Astrocyte of the hippocampus (primary cell): Measurements from ENCODE around the gene SPIB.
"Not testable (repeated sequence)": the region's sequence is repeated elsewhere in the genome, so short reads cannot be mapped to it uniquely, and the experiment has no call there.

Experiments
- DNase-seq: peaks from one replicate; pipeline ENCODE4 v3.0.0; 2011; ENCODE audit warnings: low read depth, low spot score

SPIB gene

GRCh38 chr19:50418176-50419021 is at the start of gene SPIB:
SPIB (plus strand) TSS chr19:50418938; CDS start chr19:50418963, 25 bp downstream.
- peak; percentile 21 for DNase-seq

DNA sequence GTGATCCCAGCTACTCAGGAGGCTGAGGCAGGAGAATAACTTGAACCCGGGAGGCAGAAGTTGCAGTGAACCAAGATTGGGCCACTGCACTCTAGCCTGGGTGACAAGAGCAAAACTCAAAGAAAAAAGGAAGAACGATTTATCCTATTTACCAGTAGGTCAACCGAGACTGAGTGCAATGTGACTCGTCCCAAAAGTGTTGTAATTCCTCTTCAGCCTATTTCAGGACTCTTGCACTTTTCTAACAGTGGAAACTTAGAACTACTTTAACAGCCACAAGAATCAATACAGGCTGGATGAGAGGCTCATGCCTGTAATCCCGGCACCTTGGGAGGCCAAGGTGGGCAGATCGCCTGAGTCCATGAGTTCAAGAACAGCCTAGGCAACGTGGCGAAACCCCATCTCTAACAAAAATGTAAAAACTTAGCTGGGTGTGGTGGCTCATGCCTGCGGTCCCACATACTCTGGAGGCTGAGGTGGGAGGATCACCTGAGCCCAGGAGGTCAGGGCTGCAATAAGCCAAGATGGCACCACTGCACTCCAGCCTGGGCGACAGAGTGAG is 46.7 kb upstream of the SPIB start:
- no peak for DNase-seq

GRCh38 chr19:50376166-50377050 is 42.3 kb upstream of the SPIB start, which contains the start of gene NR1H2:
NR1H2 (plus strand) TSS chr19:50376457; CDS start chr19:50377606, 1,149 bp downstream.
- DNase-seq = peak; percentile 98

DNA sequence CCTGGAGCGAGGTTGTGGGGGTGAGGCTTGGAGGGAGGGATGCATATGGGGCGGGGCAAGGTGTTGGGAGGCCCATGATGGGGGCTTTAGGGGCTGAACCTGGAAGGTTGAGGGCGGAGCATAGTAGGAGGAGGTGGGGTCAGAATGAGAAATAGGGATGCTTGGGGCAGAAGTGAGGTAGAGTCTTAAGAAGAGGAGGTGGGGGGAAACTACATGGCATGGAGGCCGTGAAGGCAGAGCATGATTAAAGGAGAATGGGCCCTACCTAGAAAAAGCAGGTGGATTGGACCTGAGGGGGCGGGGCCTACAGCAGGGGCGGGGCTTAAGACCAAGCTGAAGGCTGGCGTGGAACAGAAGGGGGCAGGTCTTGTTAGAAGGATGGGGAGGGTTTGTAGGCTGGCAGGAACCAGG is 41.7 kb upstream of the SPIB start:
- no peak for DNase-seq

- DNase-seq = no peak
Measured at GRCh38 chr19:50377517-50377916, 41.2 kb upstream of the SPIB start.

- DNase-seq = no peak
Measured at GRCh38 chr19:50378169-50378862, 40.4 kb upstream of the SPIB start.

- DNase-seq = no peak
Measured at GRCh38 chr19:50378863-50379236, 39.9 kb upstream of the SPIB start.

DNA sequence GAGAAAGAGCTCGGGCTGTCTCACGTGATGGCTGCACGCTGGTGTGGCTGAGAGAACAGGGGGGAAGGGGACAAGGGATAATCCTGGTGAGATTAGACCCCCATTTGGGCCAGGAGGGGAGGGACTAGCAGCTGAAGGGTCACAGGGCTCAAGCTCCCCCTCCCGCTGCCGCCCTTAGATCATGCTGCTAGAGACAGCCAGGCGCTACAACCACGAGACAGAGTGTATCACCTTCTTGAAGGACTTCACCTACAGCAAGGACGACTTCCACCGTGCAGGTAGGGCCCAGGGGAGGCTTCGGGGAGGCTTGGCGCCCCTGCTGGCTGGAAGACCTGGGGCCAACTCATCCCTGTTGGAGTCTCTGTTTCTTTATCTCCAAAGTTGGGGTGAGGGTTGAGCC is 39.1 kb upstream of the SPIB start:
- no peak for DNase-seq

- DNase-seq = no peak
Measured at GRCh38 chr19:50380137-50380536, 38.6 kb upstream of the SPIB start.

DNA sequence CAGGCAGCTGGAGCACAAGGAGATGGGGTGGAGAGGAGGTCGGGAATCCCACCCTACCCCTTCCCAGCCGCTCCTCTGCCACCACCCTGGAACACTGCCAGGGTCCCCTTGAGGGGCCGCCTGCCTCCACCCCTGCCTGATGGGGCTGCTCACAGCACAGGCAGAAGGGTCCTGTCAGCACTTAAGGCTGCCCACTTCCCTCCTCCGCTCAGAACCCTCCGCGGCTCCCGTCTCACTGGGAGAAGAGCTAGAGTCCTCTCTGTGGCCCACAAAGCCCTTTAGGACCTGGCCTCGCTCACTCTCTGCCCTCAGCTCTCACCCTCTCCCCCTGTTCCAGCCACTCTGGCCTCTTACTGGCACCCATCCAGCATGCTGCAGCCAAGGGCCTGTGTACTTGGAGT is 38.0 kb upstream of the SPIB start:
- no peak for DNase-seq

- DNase-seq = no peak
Measured at GRCh38 chr19:50381881-50382729, 36.6 kb upstream of the SPIB start.

- no peak for DNase-seq
Measured at GRCh38 chr19:50383001-50383851, 35.5 kb upstream of the SPIB start.

- peak; percentile 99 for DNase-seq
Measured at GRCh38 chr19:50383852-50384684, 34.7 kb upstream of the SPIB start, which contains the start of gene POLD1. POLD1 (plus strand) TSS chr19:50384347; CDS start chr19:50398852, 14,505 bp downstream.

GRCh38 chr19:50384685-50385535 is 33.8 kb upstream of the SPIB start:
- DNase-seq = peak; percentile 29

DNA sequence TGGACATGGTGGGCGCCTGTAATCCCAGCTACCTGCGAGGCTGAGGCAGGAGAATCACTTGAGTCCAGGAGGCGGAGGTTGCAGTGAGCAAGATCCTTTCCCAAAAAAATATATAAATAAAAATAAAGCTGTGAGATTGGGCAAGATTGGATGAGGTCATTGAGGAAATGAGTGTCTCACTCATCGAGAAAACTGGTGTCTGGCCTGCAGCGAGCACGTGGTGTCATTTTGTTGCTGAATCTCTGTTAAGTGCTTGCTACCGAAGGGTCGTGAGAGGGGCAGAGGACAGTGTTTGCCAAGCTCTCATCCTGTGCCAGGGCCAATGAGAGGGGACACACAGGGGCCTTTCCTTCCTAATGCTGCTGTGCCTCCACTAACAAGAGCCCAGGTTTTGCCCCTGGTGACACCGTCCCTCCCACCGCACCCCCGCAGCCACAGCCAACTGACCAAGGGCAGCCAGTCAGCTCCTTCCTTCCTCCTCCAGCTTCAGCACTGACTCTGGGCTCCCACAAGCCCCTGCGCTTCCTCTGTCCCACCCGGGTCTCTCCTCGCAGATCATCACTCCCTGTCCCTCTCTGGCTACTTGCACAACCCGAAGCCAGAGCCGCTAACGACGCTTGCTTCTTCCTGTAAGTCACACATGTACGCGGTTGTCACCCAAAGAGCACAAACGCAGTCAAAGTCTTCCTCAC is 31.4 kb upstream of the SPIB start:
- DNase-seq = no peak

- DNase-seq = no peak
Measured at GRCh38 chr19:50387868-50388245, 30.9 kb upstream of the SPIB start.

- not testable (repeated sequence) for DNase-seq
Measured at GRCh38 chr19:50390295-50390694, 28.4 kb upstream of the SPIB start.
